ENCODE measurements around the gene FOXB2.

- no peak for TF ChIP-seq POU6F1 (CRISPR knock-in tag; IDR thresholded peaks at IDR 0.05; ENCODE audit: borderline replicate concordance, low read depth)
- TF ChIP-seq, protein P1, sequence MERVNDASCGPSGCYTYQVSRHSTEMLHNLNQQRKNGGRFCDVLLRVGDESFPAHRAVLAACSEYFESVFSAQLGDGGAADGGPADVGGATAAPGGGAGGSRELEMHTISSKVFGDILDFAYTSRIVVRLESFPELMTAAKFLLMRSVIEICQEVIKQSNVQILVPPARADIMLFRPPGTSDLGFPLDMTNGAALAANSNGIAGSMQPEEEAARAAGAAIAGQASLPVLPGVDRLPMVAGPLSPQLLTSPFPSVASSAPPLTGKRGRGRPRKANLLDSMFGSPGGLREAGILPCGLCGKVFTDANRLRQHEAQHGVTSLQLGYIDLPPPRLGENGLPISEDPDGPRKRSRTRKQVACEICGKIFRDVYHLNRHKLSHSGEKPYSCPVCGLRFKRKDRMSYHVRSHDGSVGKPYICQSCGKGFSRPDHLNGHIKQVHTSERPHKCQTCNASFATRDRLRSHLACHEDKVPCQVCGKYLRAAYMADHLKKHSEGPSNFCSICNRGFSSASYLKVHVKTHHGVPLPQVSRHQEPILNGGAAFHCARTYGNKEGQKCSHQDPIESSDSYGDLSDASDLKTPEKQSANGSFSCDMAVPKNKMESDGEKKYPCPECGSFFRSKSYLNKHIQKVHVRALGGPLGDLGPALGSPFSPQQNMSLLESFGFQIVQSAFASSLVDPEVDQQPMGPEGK (CRISPR knock-in tag; IDR thresholded peaks at IDR 0.05; ENCODE audit: borderline replicate concordance): no peak
- no peak for TF ChIP-seq ZFP3 (CRISPR knock-in tag; IDR thresholded peaks at IDR 0.05)
- no peak for TF ChIP-seq OSR1 (CRISPR knock-in tag; IDR thresholded peaks at IDR 0.05)
- no peak for TF ChIP-seq RARB (CRISPR knock-in tag; IDR thresholded peaks at IDR 0.05)
- no peak for TF ChIP-seq BACH2 (CRISPR knock-in tag; IDR thresholded peaks at IDR 0.05; ENCODE audit: borderline replicate concordance)
- TF ChIP-seq ZFP30 (CRISPR knock-in tag; IDR thresholded peaks at IDR 0.05): no peak
These were observed 1.2 kb downstream of the FOXB2 start for GRCh38 chr9:77020413-77021290.
